Measurements from ENCODE around the gene SLC24A3. TPM values are rescaled to one million over a fixed set of nuclear protein-coding genes. Genes with fewer than 3 reads are reported as not detected.
A peak's percentile ranks its signal among the peaks of the same experiment; 100 is the strongest.

SLC24A3 gene
- total RNA-seq, 3 donors from 2014 or later: 4.9 to 12.3 (median 5.9) TPM

DNA sequence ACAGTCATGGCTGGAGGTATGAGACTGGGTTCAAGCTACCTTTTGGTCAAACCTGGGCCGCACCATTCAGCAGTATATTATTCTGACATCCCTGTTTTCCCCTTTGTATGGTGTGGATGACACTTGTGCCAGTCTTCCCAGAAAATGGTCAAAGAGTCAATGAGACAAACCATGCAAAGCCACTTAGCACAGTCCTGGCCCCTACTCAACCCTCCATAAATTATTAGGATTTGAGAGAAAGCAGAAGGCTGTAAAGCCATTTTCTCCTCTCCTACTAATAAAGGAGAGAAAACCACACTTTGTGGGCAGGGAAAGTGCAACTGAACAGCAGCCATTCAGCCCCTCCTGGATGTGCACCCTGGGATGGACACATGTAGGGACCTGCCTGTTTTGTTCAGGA lies 236.2 kb downstream of the SLC24A3 start:
- Histone ChIP-seq H3K9me3 (peaks cover 0 to 2% of the 10 kb centered on the region in 2 donors), H3K4me1 (no peaks in the 10 kb centered on the region), H3K27me3 (no peaks in the 10 kb centered on the region), H3K4me3 (no peak overlapping the region), H3K27ac (peak overlapping the region; percentile 29 to 63), H3K36me3 (no peaks in the 10 kb centered on the region)
- intact Hi-C loops (cut with DNase I; ENCODE audit: low total_unique reads): no loop called here
- no peak for DNase-seq (ENCODE audit: low spot score in 2 of 2)
- TF ChIP-seq POLR2A (IDR thresholded peaks at IDR 0.05) (no peak), POLR2AphosphoS5 (IDR thresholded peaks at IDR 0.05) (no peak), CTCF (IDR thresholded peaks at IDR 0.05) (no peak)

DNA sequence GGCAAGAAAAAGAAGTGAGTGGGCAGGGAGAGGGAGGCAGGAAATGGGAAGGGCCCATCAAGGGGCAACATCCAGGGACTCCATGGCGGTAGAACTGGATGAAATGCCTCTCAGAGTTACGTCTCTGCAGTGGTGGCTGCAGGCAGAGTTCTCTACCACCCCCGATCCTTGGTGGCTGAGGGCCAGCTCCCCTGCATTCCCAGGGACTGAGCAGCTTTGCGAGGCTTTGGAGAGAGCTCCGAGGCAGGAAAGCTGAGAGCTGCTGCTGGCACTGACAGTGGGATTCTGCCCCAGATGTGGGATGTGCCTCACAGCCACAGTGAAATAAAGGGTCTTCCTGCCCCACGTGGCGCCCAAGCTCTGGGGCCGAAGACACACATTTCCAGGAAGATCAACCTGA lies 236.6 kb downstream of the SLC24A3 start:
- Histone ChIP-seq H3K4me3 (peak overlapping the region in 1 of 3 donors; percentile 6), H3K27ac (peak overlapping the region; percentile 29 to 63), H3K36me3 (no peaks in the 10 kb centered on the region), H3K4me1 (no peaks in the 10 kb centered on the region), H3K9me3 (no peaks in the 10 kb centered on the region), H3K27me3 (no peaks in the 10 kb centered on the region)
- DNase-seq (ENCODE audit: low spot score in 2 of 2): peak in 1 of 2 donors; percentile 70
- intact Hi-C loops (cut with DNase I; ENCODE audit: low total_unique reads): no loop called here
- TF ChIP-seq POLR2A (IDR thresholded peaks at IDR 0.05) (no peak), CTCF (IDR thresholded peaks at IDR 0.05) (no peak), POLR2AphosphoS5 (IDR thresholded peaks at IDR 0.05) (no peak)

- no peak for TF ChIP-seq CTCF (IDR thresholded peaks at IDR 0.05)
- TF ChIP-seq POLR2AphosphoS5 (IDR thresholded peaks at IDR 0.05): no peak
- TF ChIP-seq POLR2A (IDR thresholded peaks at IDR 0.05): no peak
- Histone ChIP-seq H3K27ac (no peak overlapping the region), H3K4me3 (no peak overlapping the region), H3K36me3 (no peaks in the 10 kb centered on the region), H3K27me3 (no peaks in the 10 kb centered on the region), H3K4me1 (no peaks in the 10 kb centered on the region), H3K9me3 (no peaks in the 10 kb centered on the region)
- no peak for DNase-seq (ENCODE audit: low spot score in 2 of 2)
- intact Hi-C loops (cut with DNase I; ENCODE audit: low total_unique reads): no loop called here
Measured at GRCh38 chr20:19451231-19451922, 238.9 kb downstream of the SLC24A3 start.

DNA sequence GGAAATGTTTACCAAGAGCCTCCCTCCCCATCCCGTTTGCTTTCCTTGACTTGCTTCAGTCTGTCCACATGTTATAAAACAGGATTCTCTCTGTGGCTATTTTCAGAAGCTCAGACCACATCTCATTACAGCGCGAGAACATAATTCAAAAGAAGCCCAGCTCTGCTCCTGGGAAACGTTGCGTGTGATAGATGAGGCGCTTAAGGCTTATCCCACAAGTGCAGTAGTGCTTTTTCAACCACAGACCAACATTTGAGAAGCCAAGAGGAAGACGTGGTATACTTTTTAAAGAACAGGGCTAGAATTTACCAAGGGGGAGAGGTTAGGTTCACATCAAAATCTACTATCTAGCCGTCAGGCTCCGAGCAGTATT lies 239.5 kb downstream of the SLC24A3 start:
- H3K27me3 ChIP-seq: no peaks in the 10 kb centered on the region
- DNase-seq (ENCODE audit: low spot score in 2 of 2): no peak
- no peaks in the 10 kb centered on the region for H3K4me1 ChIP-seq
- intact Hi-C loops (cut with DNase I; ENCODE audit: low total_unique reads): no loop called here
- H3K36me3 ChIP-seq: no peaks in the 10 kb centered on the region
- no peaks in the 10 kb centered on the region for H3K9me3 ChIP-seq
- no peak overlapping the region for H3K4me3 ChIP-seq
- no peak overlapping the region for H3K27ac ChIP-seq
- TF ChIP-seq POLR2A (IDR thresholded peaks at IDR 0.05) (no peak), CTCF (IDR thresholded peaks at IDR 0.05) (no peak), POLR2AphosphoS5 (IDR thresholded peaks at IDR 0.05) (no peak)

- Histone ChIP-seq H3K4me3 (no peak overlapping the region), H3K36me3 (no peaks in the 10 kb centered on the region), H3K27me3 (no peaks in the 10 kb centered on the region), H3K9me3 (no peaks in the 10 kb centered on the region), H3K27ac (no peak overlapping the region), H3K4me1 (no peaks in the 10 kb centered on the region)
- intact Hi-C loops (cut with DNase I; ENCODE audit: low total_unique reads): no loop called here
- no peak for DNase-seq (ENCODE audit: low spot score in 2 of 2)
- TF ChIP-seq CTCF (IDR thresholded peaks at IDR 0.05) (no peak), POLR2AphosphoS5 (IDR thresholded peaks at IDR 0.05) (no peak), POLR2A (IDR thresholded peaks at IDR 0.05) (no peak)
Measured at GRCh38 chr20:19453410-19453809, 241.0 kb downstream of the SLC24A3 start.

All from breast epithelium (tissue), 4 donors.